Embryonic facial prominence (tissue), 1 donor: Measurements from ENCODE around the gene SF3B1.
"Not testable (repeated sequence)": the region's sequence is repeated elsewhere in the genome, so short reads cannot be mapped to it uniquely, and the experiment has no call there.

ENCODE experiments used
- DNase-seq: peaks from one replicate; pipeline ENCODE4 v3.0.0-alpha.2; 2016; ENCODE audit errors: extremely low spot score

Gene SF3B1

DNA sequence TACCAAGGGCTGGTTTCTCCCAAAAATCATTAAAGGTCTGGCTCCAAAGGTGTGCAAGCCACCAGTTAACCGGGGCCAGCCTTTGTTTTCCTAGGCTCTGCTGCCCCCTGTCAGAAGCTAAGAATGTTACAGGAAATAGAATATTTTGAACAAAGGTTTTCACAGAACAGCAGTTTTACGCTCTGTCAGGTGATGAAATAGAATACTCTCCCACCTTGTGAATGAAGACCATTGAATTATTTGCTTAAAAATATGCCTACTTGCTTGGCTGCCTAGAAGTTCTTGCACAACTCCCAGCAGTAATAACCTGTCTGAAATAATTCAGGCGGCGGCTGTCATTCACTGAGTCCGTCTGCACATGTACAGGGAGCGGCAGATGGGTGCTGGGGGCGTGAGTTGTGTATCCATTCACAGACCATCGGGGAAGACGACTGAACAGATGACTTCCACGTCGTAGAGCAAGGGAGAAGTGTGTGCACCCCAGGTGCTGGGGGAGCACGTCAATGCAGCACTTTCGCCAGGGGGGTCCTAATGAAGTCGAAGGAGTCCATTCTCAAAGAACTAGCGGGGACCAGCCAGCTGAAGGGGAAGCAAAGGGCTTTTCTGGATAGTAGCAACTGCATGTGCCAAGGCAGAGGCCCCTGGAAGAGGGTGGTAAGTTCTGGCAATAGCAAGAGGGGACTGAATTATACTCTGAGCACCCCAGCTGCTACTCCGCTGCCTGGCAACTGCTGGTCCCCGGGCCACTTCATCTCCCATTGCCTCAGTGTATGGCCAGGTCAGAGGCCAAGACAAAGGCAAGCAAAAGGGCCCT lies 56.1 kb downstream of the SF3B1 start:
- peak; percentile 61 for DNase-seq

- DNase-seq: no peak
Measured at GRCh38 chr2:197378086-197378485, 56.7 kb downstream of the SF3B1 start.

DNA sequence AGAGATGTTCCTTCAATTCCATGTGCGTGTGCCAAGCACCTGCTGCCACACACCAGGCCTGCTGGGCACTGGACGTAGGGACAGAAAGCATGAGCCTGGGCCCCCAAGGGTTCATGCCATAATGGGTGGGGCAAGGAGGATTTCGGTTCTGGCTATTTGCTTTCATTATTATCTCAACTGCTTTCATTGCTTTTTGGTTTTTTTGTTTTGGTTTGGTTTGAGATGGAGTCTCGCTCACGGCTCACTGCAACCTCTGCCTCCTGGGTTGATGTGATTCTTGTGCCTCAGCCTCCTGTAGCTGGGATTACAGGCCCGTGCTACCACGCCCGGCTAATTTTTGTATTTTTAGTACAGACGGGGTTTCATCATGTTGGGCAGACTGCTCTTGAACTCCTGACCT lies 57.2 kb downstream of the SF3B1 start:
- DNase-seq: no peak

GRCh38 chr2:197372592-197372991 lies 62.2 kb downstream of the SF3B1 start:
- DNase-seq: no peak

GRCh38 chr2:197370664-197371063 lies 64.2 kb downstream of the SF3B1 start:
- not testable (repeated sequence) for DNase-seq

GRCh38 chr2:197369933-197370320 lies 64.9 kb downstream of the SF3B1 start:
- DNase-seq: no peak

DNA sequence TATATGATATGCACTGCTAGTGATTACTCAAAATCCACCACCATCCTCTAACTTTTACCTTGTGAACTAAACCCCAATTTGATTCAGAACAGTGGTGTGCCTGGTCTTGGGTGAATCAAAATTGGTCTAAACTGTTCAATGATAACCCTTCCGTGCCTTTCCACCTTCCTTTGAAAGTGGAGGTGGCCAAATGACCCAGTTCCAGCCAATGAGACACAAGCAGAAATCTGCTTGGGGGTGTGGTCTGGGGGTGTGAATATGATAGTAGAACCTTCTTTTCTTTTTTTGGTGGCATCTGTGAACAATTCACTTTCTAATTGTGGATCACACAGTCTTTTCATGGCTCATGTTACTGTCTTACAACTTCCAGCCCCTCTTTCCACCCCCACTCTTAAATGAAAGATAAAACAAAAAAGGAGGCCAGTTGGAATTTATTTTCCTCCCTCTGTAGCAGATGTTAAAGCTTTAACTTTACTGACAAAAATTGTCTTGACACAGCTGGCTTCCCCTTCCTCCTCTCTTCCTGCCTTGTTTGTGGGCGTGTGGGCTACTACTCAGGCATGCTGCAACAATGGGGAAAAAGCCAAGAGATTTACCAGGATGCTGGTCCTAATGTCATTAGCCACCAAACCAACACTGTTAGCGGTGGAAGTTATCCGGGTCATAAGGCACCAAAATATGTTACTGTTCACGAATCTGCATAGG lies 65.4 kb downstream of the SF3B1 start:
- peak; percentile 46 for DNase-seq

DNA sequence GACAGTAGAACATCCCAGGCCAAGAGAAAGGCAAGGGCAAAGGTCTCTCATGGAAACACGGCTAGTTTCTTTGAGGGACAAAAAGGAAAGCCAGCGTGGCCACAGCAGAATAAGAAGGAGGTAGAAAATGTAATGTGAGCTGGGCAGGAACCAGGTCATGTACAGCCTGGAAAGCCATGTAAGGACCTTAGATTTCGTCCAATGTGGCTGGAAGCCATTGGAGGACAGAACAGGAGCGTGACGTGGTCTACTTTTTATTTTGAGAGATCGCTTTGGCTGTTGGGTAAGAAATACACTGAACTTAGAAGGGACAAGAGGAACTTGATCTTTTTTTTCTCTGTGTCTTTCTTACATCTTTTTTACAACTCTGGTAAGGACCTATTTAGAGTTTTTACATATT lies 66.4 kb downstream of the SF3B1 start:
- no peak for DNase-seq

DNA sequence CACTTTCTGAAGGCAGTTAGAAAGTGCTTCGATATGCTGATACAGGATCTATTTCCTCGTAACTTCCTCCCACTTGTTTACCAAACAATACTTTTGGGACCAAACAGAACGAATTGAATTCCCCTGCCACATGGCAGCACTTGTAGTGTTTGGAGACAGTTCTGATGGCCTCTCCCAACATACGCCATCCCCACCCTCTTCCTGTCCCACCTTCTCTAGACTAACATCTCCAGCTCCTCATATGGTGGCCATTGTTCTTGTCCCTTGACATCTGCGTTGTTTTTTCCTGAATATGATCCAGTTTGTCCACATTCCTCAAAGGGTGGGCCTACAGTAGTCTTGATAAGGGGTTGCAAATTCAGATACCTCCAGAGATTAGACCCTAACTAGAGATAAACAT lies 70.8 kb downstream of the SF3B1 start:
- no peak for DNase-seq

- no peak for DNase-seq
Measured at GRCh38 chr2:197360744-197361156, 74.1 kb downstream of the SF3B1 start.

DNA sequence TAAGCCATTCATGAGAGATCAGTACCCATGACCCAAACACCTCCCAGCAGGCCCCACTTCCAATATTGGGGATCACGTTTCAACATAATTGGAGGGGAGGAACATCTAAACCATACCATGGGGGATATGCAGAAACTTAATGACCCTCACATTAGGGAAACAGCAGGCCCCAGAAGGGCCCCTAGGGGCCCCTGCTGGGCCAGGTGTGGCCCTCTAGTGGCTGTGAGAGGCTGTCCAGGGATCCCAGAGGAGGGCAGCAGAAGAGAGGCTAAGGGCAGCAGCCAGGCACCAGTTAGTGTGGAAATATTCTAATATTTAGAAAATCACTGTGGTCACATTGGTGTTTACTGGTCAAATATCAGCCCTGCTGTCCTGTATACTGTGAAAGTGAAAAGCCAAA lies 75.0 kb downstream of the SF3B1 start:
- DNase-seq: no peak

- DNase-seq: no peak
Measured at GRCh38 chr2:197358931-197359330, 75.9 kb downstream of the SF3B1 start.

- no peak for DNase-seq
Measured at GRCh38 chr2:197357986-197358385, 76.8 kb downstream of the SF3B1 start.

DNA sequence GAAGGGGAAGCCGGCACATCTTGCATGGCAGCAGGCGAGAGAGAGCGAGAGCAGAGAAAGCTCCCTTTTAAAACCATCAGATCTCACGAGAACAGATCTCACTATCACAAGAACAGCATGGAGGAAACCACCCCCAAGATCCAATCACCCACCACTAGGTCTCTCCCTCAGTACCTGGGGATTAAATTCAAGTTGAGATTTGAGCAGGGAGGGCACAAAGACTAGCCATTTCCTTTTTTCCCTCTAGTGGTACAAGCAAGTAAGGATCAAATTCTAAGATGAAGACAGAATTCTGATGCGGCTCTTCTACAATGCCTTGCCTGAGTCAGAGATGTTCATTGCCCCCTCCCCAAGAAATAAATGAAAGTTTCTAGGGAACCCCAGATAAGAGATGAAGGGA lies 78.7 kb downstream of the SF3B1 start:
- DNase-seq: no peak

DNA sequence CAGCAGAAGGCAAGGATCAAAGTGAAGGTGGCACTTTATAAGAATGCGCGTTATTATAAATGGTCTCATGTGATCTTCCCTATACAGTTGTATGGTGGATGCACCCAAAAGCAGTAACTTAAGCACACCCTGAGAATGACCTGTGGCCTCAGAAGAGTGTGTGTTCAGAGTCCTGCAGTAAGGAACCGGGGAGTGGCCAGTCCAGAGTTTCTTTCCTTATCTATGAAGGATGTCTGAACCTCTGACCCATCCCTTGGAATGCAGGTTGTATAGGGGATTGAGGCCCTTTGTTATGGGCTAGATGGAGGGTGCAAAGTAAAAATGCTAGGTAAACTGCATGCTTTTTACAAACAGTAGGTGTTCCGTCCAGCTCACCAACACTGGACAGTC lies 80.7 kb downstream of the SF3B1 start:
- DNase-seq: no peak

- DNase-seq: no peak
Measured at GRCh38 chr2:197353393-197354168, 81.2 kb downstream of the SF3B1 start.

DNA sequence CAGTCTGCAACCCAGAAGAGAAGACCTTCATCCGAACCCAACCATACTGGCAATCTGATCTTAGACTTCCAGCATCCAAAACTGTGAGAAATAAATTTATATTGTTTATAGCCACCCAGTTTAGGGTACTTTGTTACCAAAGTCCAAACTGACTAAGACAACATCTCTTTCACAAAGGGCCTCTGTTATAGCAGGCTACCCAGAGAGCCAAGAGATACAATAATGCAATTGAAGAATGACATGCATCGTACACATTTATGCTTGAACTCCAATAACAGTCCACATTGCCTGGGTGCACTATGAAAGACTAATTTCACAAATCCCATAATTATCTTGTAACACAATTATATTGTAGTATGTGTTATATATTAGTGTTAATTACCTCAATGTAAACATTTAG lies 85.1 kb downstream of the SF3B1 start:
- no peak for DNase-seq

GRCh38 chr2:197348721-197349360 lies 86.0 kb downstream of the SF3B1 start:
- no peak for DNase-seq

DNA sequence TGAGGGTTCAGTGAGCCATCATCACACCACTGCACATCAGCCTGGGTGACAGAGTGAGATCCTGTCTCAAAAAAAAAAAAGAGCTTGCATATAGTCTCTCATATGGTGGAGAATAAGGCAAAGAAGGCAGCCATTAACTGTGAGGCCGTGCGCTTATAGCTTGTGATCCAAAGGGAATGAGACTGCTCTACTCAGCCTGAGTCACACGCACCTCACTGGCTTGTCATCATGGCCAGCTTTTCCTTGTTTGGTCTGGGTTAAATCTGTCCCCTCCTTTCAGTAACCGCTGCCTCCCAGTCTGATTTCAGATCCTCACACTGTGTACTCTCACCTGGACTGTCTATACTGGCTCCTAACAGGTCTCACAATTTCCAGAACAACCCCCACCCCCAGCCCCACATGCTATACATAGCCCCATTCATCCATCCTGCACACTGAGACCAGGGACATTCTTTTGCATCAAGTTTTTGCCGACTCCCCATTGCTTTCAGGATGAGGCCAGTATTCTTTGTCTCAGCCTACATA lies 88.9 kb downstream of the SF3B1 start:
- DNase-seq: no peak

DNA sequence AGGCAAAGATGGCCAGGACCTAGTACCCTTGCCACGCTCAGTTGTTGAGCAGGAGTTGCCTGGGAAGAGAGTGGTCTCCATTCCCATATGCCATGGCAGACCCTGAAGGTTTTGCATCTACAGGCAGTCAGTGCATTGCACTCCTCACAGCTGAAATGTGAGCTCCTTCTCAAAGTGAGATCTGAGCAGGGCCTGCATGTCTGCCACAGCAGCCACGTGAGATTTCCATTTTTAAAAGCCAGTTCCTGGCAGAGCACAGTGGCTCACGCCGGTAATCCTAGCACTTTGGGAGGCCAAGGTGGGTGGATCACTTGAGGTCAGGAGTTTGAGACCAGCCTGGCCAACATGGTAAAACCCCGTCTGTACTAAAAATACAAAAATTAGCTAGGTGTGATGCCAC lies 90.9 kb downstream of the SF3B1 start:
- DNase-seq: not testable (repeated sequence)

DNA sequence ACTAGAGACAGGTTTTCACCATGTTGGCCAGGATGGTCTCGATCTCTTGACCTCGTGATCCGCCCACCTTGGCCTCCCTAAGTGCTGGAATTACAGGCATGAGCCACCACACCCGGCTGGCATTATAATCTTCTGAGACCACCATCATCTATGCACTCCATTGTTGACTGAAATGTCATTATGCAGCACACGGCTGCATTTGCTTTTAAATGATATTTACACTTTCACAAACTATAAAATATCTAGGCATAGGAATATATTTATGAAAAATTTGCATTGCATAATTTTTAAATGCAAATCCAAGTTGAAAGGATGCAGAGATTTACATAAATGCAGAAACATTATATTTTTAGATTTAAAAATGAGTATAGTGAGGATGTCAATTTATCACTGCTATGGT lies 94.2 kb downstream of the SF3B1 start:
- DNase-seq: no peak
